OCI-M2 (cell line): ENCODE data around the gene SLC9A9.
"Not testable (repeated sequence)": the region's sequence is repeated elsewhere in the genome, so short reads cannot be mapped to it uniquely, and the experiment has no call there.

Experiments
- DNase-seq: peaks from one replicate; lab custom pipeline; 2025; ENCODE audit not compliant: unreplicated experiment; lab: John Stamatoyannopoulos, UW

Gene SLC9A9

GRCh38 chr3:143697975-143698374 is 150.3 kb downstream of the SLC9A9 start:
- DNase-seq = no peak

- not testable (repeated sequence) for DNase-seq
Measured at GRCh38 chr3:143695333-143695732, 152.9 kb downstream of the SLC9A9 start.

GRCh38 chr3:143693506-143693905 is 154.8 kb downstream of the SLC9A9 start:
- no peak for DNase-seq

- DNase-seq = no peak
Measured at GRCh38 chr3:143686638-143687197, 161.6 kb downstream of the SLC9A9 start.

- no peak for DNase-seq
Measured at GRCh38 chr3:143685491-143685890, 162.8 kb downstream of the SLC9A9 start.

- no peak for DNase-seq
Measured at GRCh38 chr3:143677430-143677829, 170.8 kb downstream of the SLC9A9 start.

- no peak for DNase-seq
Measured at GRCh38 chr3:143676747-143677146, 171.5 kb downstream of the SLC9A9 start.

- no peak for DNase-seq
Measured at GRCh38 chr3:143676021-143676420, 172.2 kb downstream of the SLC9A9 start.

GRCh38 chr3:143674100-143674968 is 173.9 kb downstream of the SLC9A9 start:
- no peak for DNase-seq

GRCh38 chr3:143672396-143673165 is 175.7 kb downstream of the SLC9A9 start:
- DNase-seq = no peak

- no peak for DNase-seq
Measured at GRCh38 chr3:143671626-143672025, 176.6 kb downstream of the SLC9A9 start.

GRCh38 chr3:143668924-143669790 is 179.1 kb downstream of the SLC9A9 start:
- no peak for DNase-seq

GRCh38 chr3:143668385-143668784 is 179.9 kb downstream of the SLC9A9 start:
- no peak for DNase-seq

- DNase-seq = no peak
Measured at GRCh38 chr3:143661677-143662076, 186.6 kb downstream of the SLC9A9 start.

- no peak for DNase-seq
Measured at GRCh38 chr3:143658861-143659260, 189.4 kb downstream of the SLC9A9 start.

- DNase-seq = no peak
Measured at GRCh38 chr3:143658116-143658515, 190.2 kb downstream of the SLC9A9 start.

GRCh38 chr3:143657391-143657790 is 190.9 kb downstream of the SLC9A9 start:
- no peak for DNase-seq

- no peak for DNase-seq
Measured at GRCh38 chr3:143654906-143655305, 193.4 kb downstream of the SLC9A9 start.

- DNase-seq = no peak
Measured at GRCh38 chr3:143653935-143654334, 194.3 kb downstream of the SLC9A9 start.

- no peak for DNase-seq
Measured at GRCh38 chr3:143653493-143653892, 194.8 kb downstream of the SLC9A9 start.

GRCh38 chr3:143652118-143652517 is 196.2 kb downstream of the SLC9A9 start:
- no peak for DNase-seq
